Measurements from ENCODE around the gene CTNNBL1. TPM values are rescaled to one million over a fixed set of nuclear protein-coding genes. Genes with fewer than 3 reads are reported as not detected.

CTNNBL1 gene
- total RNA-seq, 2 experiments from 2014 or later = 31.1 to 33.4 TPM

DNA sequence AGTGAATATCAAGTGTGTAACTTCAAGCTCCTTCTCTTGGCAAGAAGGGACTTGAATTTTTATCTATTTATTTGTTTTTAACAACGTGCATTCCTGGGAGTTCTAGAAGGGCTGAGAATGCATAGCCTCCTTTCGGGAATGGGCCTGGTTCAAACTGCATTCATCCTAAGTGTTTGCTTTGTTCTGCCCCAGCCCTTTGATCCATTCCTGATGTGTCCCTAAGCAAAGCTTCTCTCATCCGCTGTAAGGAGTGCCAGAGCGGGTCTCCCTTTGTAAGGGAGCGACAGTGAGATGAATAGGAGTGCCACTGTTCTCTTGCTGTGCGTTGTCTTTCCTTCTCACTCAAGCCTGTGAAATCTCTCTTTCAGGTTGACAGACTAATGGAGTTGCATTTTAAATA, 148.1 kb downstream of the CTNNBL1 start:
- no peak for TF ChIP-seq CTCF (IDR thresholded peaks at IDR 0.05)
- Mint-ChIP-seq H3K9me3 (no peaks in the 10 kb centered on the region), H3K4me3 (no peak overlapping the region), H3K4me1 (ENCODE audit: low read depth) (no peaks in the 10 kb centered on the region), H3K27me3 (no peaks in the 10 kb centered on the region), H3K27ac (no peak overlapping the region), H3K36me3 (ENCODE audit: low read depth) (peaks cover 76% of the 10 kb centered on the region)
- H3K4me1 ChIP-seq (ENCODE audit: insufficient read depth, low read length) = no peaks in the 10 kb centered on the region
- no peak overlapping the region for H3K4me3 ChIP-seq (ENCODE audit: low read length)
- no peak overlapping the region for H3K27ac ChIP-seq (ENCODE audit: low read depth in 1 of 2, low read length in 2 of 2)
- CTCF ChIA-PET = no interaction called here
- H3K9me3 ChIP-seq (ENCODE audit: control insufficient read depth in 1 of 2, insufficient read depth in 1 of 2, low read length in 2 of 2) = no peaks in the 10 kb centered on the region
- POLR2A ChIA-PET = no interaction called here
- DNase-seq (no peak), ATAC-seq (ENCODE audit: poor library complexity) (no peak)
- intact Hi-C loops (cut with DNase I, micrococcal nuclease) = no loop called here
- H3K27me3 ChIP-seq (ENCODE audit: control insufficient read depth in 1 of 2, insufficient read depth in 2 of 2, low read length in 2 of 2) = no peaks in the 10 kb centered on the region
- H3K36me3 ChIP-seq (ENCODE audit: insufficient read depth, low read length) = peaks cover 47% of the 10 kb centered on the region

DNA sequence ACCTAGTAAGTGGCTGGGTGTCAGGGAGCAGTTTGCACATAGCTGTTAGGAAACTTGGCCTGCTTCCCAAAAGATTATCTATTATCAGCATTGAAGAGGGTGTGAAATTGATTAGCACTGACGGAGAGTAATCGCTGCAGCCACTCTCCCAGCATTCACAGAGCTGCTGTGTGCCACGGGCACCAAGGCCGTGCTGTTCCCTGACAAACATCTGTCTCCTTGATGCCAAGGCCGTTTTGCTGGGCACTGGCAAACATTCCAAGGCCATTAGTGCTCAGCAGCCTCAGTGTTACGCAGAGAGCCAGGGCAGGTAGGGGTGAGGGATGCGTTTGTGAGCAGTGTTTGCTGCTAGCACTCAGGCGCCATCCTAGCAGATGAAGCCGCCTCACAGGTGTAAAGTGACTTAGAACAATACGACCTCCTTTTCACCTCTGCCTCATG, 151.4 kb downstream of the CTNNBL1 start:
- TF ChIP-seq CTCF (IDR thresholded peaks at IDR 0.05) = no peak
- Mint-ChIP-seq H3K4me1 (ENCODE audit: low read depth) (no peaks in the 10 kb centered on the region), H3K36me3 (ENCODE audit: low read depth) (peaks cover 92% of the 10 kb centered on the region), H3K4me3 (no peak overlapping the region), H3K27me3 (no peaks in the 10 kb centered on the region), H3K9me3 (no peaks in the 10 kb centered on the region), H3K27ac (no peak overlapping the region)
- DNase-seq = no peak
- no peaks in the 10 kb centered on the region for H3K4me1 ChIP-seq (ENCODE audit: insufficient read depth, low read length)
- no peaks in the 10 kb centered on the region for H3K27me3 ChIP-seq (ENCODE audit: control insufficient read depth in 1 of 2, insufficient read depth in 2 of 2, low read length in 2 of 2)
- no peak overlapping the region for H3K4me3 ChIP-seq (ENCODE audit: low read length)
- intact Hi-C loops (cut with DNase I, micrococcal nuclease) = no loop called here
- ChIA-PET POLR2A (no interaction called here), CTCF (no interaction called here)
- peaks cover 52% of the 10 kb centered on the region for H3K36me3 ChIP-seq (ENCODE audit: insufficient read depth, low read length)
- no peaks in the 10 kb centered on the region for H3K9me3 ChIP-seq (ENCODE audit: control insufficient read depth in 1 of 2, insufficient read depth in 1 of 2, low read length in 2 of 2)
- no peak for ATAC-seq (ENCODE audit: poor library complexity)
- H3K27ac ChIP-seq (ENCODE audit: low read depth in 1 of 2, low read length in 2 of 2) = no peak overlapping the region

- POLR2A ChIA-PET = no interaction called here
- Histone ChIP-seq H3K4me3 (ENCODE audit: low read length) (no peak overlapping the region), H3K27ac (ENCODE audit: low read depth in 1 of 2, low read length in 2 of 2) (no peak overlapping the region), H3K4me1 (ENCODE audit: insufficient read depth, low read length) (no peaks in the 10 kb centered on the region), H3K9me3 (ENCODE audit: control insufficient read depth in 1 of 2, insufficient read depth in 1 of 2, low read length in 2 of 2) (no peaks in the 10 kb centered on the region), H3K27me3 (ENCODE audit: control insufficient read depth in 1 of 2, insufficient read depth in 2 of 2, low read length in 2 of 2) (no peaks in the 10 kb centered on the region), H3K36me3 (ENCODE audit: insufficient read depth, low read length) (peaks cover 52% of the 10 kb centered on the region)
- H3K36me3 Mint-ChIP-seq (ENCODE audit: low read depth) = peaks cover 92% of the 10 kb centered on the region
- CTCF ChIA-PET = no interaction called here
- no peak for TF ChIP-seq CTCF (IDR thresholded peaks at IDR 0.05)
- DNase-seq (no peak), ATAC-seq (ENCODE audit: poor library complexity) (no peak)
- no peaks in the 10 kb centered on the region for H3K9me3 Mint-ChIP-seq
- H3K27ac Mint-ChIP-seq = no peak overlapping the region
- intact Hi-C loops (cut with DNase I, micrococcal nuclease) = no loop called here
- H3K4me3 Mint-ChIP-seq = no peak overlapping the region
- no peaks in the 10 kb centered on the region for H3K27me3 Mint-ChIP-seq
- H3K4me1 Mint-ChIP-seq (ENCODE audit: low read depth) = no peaks in the 10 kb centered on the region
Measured at GRCh38 chr20:37845878-37846277, 152.0 kb downstream of the CTNNBL1 start.

Data from CD4-positive, alpha-beta T cell (primary cell).